OCI-LY3 (cell line): Measurements from ENCODE around the gene RTN4R.

Experiments
- H2AFZ ChIP-seq: fragments of 200-600, 300-600 bp; shearing (Covaris generic); 2 replicates; pipeline ENCODE4 v1.6.0; 2014; ENCODE audit warnings: antibody characterized with exemption, low read depth, low read length
- H3K27ac ChIP-seq: fragments of 200-600, 300-600 bp; sonication (generic); 2 replicates; pipeline ENCODE4 v1.5.1; 2014; ENCODE audit warnings: mild to moderate bottlenecking, low read length, moderate library complexity, mixed read lengths
- H3K27me3 ChIP-seq: fragments of 200-600, 300-600 bp; sonication (generic); 2 replicates; pipeline ENCODE4 v1.6.1; 2014; ENCODE audit warnings: low read depth, low read length, mixed read lengths
- H3K36me3 ChIP-seq: fragments of 200-600, 300-600 bp; sonication (generic); replicated peaks from 2 replicates; pipeline ENCODE3; 2014; ENCODE audit warnings: low read depth, low read length, mixed read lengths
- H3K4me1 ChIP-seq: fragments of 300-600, 200-600 bp; sonication (generic); 2 replicates; pipeline ENCODE4 v1.6.1; 2014; ENCODE audit warnings: low read length, mixed read lengths
- H3K4me2 ChIP-seq: fragments of 200-600, 300-600 bp; sonication (generic); 2 replicates; pipeline ENCODE4 v1.6.1; 2014; ENCODE audit warnings: low read length, mixed read lengths
- H3K4me3 ChIP-seq: fragments of 300-600, 200-600 bp; sonication (generic); 2 replicates; pipeline ENCODE4 v1.5.1; 2014; ENCODE audit warnings: antibody characterized with exemption, mild to moderate bottlenecking, low read length, moderate library complexity
- H3K79me2 ChIP-seq: fragments of 300-600, 200-600 bp; shearing (Covaris generic); 2 replicates; pipeline ENCODE4 v1.6.1; 2014; ENCODE audit warnings: mild to moderate bottlenecking, low read length, mixed read lengths
- H3K9ac ChIP-seq: fragments of 300-600, 200-600 bp; shearing (Covaris generic); 2 replicates; pipeline ENCODE4 v1.6.0; 2014; ENCODE audit warnings: mild to moderate bottlenecking, low read length, moderate library complexity
- H3K9me3 ChIP-seq: fragments of 200-600, 300-600 bp; shearing (Covaris generic); 2 replicates; pipeline ENCODE4 v1.6.1; 2014; ENCODE audit warnings: low read length, mixed read lengths; ENCODE audit not compliant: insufficient read depth
- H4K20me1 ChIP-seq: fragments of 200-600, 300-600 bp; sonication (generic); 2 replicates; pipeline ENCODE4 v1.6.1; 2016; ENCODE audit warnings: low read length, mixed read lengths; ENCODE audit not compliant: insufficient read depth
- EZH2phosphoT487 ChIP-seq: fragments of 200-600 bp; shearing (Covaris generic); IDR thresholded peaks from 2 replicates; pipeline ENCODE4 v1.6.1; 2018; ENCODE audit warnings: antibody characterized with exemption, mixed run types, low read depth
- TF ChIP-seq, protein P1 (sequence below): fragments of 200-600, 300-600 bp; sonication (generic); IDR thresholded peaks from 2 replicates; pipeline ENCODE4 v1.5.1; 2014; ENCODE audit warnings: antibody characterized with exemption, low read length, low read depth

Gene RTN4R

DNA sequence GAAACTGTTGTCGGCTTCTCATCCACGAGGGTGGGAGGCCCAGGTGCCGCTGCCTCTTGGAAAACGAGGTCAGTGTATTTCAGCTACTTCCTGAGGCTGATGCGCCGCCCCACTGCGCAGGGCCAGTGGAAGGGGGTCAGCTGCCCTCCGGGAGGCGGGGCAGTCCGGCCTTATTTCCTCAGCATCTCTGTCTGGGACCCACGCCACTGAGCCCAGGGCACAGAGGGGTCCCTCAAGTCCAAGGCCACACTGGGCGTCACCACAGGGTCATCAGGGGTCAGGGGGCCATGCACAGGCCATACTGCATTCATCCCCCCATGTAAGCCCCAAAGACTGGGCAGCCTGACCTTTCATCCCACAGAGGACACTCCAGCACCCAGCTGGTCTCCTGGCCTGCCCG lies 12.1 kb downstream of the RTN4R start:
- H4K20me1 ChIP-seq, result no peaks in the 10 kb centered on the region

DNA sequence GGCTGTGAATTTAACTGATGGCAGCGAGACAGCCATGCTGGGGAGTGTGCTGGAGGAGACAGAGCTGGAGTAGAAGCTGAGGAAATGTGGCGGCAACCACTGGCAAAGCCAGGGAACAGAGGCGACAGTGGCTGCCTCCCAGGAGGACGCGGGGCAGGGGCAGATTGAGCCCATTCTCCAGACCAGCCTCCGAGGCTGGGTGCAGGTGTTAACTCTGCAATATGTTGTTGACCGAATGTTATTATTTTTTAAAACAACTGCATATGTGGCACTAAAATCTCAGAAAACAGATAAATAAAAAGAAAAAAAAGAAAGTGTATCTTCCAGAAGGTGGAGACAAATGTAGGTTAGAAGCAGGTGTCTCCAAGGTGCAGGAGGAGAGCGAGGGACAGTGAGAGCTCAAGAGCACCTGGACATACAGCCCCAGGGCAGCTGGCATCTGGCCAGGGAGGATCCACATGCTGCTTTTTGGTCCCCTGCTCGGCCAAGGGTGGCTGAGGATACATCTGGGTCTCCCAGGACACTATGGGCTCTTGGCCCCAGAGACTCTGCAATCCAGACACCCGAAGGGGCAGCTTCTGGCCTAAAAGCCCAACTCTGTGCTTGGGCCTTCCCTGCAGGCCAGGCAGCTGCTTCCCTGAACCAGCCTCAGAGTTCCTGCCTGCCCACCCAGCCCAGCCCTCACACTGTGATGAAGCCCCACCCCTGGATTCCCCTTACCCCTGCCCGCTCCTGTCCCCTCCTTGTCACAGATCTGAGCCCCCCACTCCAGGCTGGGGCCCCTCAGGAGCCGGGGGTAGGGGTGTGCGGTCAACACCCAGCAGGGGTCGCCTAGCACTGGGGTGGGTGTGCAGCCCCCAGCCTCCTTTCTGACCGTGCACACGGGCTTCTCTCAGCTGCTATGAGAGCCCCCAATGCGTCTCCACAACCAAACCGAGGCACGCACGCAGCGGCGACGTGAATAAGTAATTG lies 12.9 kb downstream of the RTN4R start:
- TF ChIP-seq, protein P1, sequence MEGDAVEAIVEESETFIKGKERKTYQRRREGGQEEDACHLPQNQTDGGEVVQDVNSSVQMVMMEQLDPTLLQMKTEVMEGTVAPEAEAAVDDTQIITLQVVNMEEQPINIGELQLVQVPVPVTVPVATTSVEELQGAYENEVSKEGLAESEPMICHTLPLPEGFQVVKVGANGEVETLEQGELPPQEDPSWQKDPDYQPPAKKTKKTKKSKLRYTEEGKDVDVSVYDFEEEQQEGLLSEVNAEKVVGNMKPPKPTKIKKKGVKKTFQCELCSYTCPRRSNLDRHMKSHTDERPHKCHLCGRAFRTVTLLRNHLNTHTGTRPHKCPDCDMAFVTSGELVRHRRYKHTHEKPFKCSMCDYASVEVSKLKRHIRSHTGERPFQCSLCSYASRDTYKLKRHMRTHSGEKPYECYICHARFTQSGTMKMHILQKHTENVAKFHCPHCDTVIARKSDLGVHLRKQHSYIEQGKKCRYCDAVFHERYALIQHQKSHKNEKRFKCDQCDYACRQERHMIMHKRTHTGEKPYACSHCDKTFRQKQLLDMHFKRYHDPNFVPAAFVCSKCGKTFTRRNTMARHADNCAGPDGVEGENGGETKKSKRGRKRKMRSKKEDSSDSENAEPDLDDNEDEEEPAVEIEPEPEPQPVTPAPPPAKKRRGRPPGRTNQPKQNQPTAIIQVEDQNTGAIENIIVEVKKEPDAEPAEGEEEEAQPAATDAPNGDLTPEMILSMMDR, result no peak
- no peak for TF ChIP-seq EZH2phosphoT487
- H4K20me1 ChIP-seq, result no peaks in the 10 kb centered on the region
- no peaks in the 10 kb centered on the region for H3K9me3 ChIP-seq
- no peaks in the 10 kb centered on the region for H3K79me2 ChIP-seq
- no peak overlapping the region for H2AFZ ChIP-seq
- H3K4me3 ChIP-seq, result no peak overlapping the region
- no peaks in the 10 kb centered on the region for H3K4me1 ChIP-seq
- no peak overlapping the region for H3K4me2 ChIP-seq
- no peak overlapping the region for H3K27ac ChIP-seq
- H3K27me3 ChIP-seq, result peaks cover 20% of the 10 kb centered on the region
- no peaks in the 10 kb centered on the region for H3K36me3 ChIP-seq
- no peak overlapping the region for H3K9ac ChIP-seq

More for the DNA sequence above, 12.1 kb downstream of the RTN4R start:
- no peaks in the 10 kb centered on the region for H3K36me3 ChIP-seq
- H3K9ac ChIP-seq, result no peak overlapping the region
- H2AFZ ChIP-seq, result no peak overlapping the region
- TF ChIP-seq, protein P1, result no peak
- no peak for TF ChIP-seq EZH2phosphoT487
- H3K4me1 ChIP-seq, result no peaks in the 10 kb centered on the region
- no peak overlapping the region for H3K4me3 ChIP-seq
- H3K27ac ChIP-seq, result no peak overlapping the region
- H3K27me3 ChIP-seq, result peaks cover 20% of the 10 kb centered on the region
- no peaks in the 10 kb centered on the region for H3K9me3 ChIP-seq
- H3K79me2 ChIP-seq, result no peaks in the 10 kb centered on the region
- H3K4me2 ChIP-seq, result no peak overlapping the region

DNA sequence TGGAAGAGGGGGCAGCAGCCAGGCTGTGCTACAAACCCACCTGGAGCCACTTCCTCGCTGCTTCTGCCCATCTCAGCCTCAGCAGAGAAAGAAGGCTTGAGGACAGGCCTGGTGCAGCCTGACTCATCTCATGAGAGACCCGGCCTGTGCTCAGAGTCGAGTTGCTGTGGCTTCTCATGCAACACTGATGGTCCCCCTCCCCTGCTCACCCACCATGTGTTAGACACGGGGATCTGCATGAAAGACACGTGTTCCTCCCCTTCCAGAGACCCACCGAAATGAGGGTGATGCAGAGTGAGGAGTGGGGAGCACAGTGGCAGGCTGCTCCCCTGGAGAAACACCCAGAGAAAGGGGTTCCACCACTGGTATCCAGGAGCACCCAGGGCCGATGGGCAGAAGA lies 15.0 kb downstream of the RTN4R start:
- Histone ChIP-seq H3K4me2 (no peak overlapping the region), H4K20me1 (no peaks in the 10 kb centered on the region), H2AFZ (no peak overlapping the region), H3K4me1 (no peaks in the 10 kb centered on the region), H3K79me2 (no peaks in the 10 kb centered on the region), H3K9ac (no peak overlapping the region), H3K27me3 (peaks cover 20% of the 10 kb centered on the region), H3K27ac (no peak overlapping the region), H3K36me3 (no peaks in the 10 kb centered on the region), H3K4me3 (no peak overlapping the region), H3K9me3 (no peaks in the 10 kb centered on the region)
- no peak for TF ChIP-seq EZH2phosphoT487
- TF ChIP-seq, protein P1, result no peak

DNA sequence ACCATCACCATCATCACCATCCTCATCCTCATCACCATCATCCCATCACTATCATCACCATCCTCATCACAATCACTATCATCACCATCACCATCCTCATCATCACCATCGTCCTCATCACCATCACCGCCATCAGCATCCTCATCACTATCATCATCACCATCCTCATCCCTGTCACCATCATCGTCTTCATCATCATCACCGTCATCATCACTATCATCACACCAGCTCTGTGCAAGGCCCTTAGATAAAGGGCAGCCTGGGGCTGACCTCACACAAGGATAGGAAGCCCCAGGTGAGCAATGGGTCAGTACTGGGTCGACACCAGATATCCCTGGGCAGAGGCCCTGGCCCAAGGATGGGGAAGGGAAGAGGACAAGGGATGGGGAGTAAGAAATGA lies 16.1 kb downstream of the RTN4R start:
- Histone ChIP-seq H4K20me1 (no peaks in the 10 kb centered on the region), H3K4me3 (no peak overlapping the region), H3K27me3 (peaks cover 20% of the 10 kb centered on the region), H2AFZ (no peak overlapping the region), H3K9ac (no peak overlapping the region), H3K36me3 (no peaks in the 10 kb centered on the region), H3K4me1 (no peaks in the 10 kb centered on the region), H3K27ac (no peak overlapping the region), H3K4me2 (no peak overlapping the region), H3K79me2 (no peaks in the 10 kb centered on the region), H3K9me3 (no peaks in the 10 kb centered on the region)
- TF ChIP-seq, protein P1, result no peak
- TF ChIP-seq EZH2phosphoT487, result no peak
